Endometrial microvascular endothelial cells (primary cell): ENCODE data around the gene NDOR1. TPM values are rescaled to one million over a fixed set of nuclear protein-coding genes. Genes with fewer than 3 reads are reported as not detected.

Experiments
- in situ Hi-C: cut with HindIII; loops from 2 replicates; pipeline ENCODE4 v1.10.0; 2017; ENCODE audit warnings: low sequenced_read_pairs, low pct_unique_long_range_greater_than_20kb; ENCODE audit errors: inconsistent ontology term
- total RNA-seq: library from RNA; depleted of rRNA; stranded (reverse); fragments of >200 nt; gene quantifications from one replicate; pipeline ENCODE4 v1.2.3, GENCODE V29; 2015; ENCODE audit errors: inconsistent ontology term

Gene NDOR1
- total RNA-seq, 1 donor from 2014 or later: 19.6 TPM

DNA sequence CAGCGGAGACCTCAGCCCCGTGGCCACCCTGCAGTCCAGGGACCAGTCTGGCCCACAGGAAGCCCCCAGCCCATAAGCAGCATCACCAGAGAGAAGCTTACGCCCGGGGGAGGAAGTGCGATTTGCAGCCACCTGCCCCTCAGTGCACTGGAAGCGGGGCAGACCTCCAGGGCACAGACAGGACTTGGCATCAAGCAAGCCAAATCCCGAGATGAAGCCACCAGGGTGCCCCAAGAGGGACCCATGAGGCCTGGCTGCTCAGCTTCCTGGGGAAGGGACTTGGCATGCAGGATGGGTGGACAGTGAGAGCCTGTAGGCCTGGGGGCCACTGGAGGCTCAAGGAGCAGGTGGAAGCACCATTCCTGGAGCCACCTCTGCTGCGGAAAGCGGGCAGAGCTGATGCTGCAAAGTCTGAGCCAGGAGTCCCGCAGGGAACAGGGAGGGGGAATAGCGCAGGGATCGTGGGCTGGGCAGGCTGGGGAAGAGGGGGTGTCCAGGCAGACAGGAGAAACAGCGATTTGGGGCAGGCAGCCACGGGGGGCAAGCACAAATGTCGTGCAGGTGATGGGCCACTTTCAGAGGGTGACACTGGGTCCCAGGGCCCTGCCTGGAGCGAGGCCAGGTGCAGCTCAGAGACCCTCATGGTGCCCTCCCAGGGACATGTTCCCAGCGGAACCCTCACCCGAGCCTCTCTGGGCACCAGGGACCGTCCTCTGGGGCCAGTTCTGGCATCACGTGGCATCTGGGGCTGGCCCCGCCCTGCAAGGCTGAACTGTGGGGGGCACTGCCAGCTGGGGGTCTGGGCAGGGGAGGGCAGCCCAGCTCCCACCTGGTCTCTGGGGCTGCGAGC, 38.9 kb upstream of the NDOR1 start:
- in situ Hi-C loops: loop anchor here (25.0 kb wide), 1 partner anchor 229 kb away; the partner anchor contains the start of genes C8G and FBXW5

DNA sequence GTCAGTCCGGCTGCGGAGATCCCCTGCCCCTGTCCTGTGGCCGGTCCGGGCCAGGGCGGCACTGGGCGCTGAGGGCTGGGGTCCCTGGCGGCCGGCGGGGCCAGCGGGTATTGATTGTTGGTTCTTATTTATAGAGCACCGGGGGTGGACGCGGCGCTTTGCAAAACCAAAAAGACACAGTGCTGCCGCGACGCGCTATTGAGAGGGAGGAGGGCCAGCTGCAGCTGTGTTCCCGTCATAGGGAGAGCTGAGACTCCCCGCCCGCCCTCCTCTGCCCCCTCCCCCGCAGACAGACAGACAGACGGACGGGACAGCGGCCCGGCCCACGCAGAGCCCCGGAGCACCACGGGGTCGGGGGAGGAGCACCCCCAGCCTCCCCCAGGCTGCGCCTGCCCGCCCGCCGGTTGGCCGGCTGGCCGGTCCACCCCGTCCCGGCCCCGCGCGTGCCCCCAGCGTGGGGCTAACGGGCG, 38.2 kb upstream of the NDOR1 start:
- in situ Hi-C loops: loop anchor here (25.0 kb wide), 1 partner anchor 230 kb away; the partner anchor contains the start of genes C8G and FBXW5

DNA sequence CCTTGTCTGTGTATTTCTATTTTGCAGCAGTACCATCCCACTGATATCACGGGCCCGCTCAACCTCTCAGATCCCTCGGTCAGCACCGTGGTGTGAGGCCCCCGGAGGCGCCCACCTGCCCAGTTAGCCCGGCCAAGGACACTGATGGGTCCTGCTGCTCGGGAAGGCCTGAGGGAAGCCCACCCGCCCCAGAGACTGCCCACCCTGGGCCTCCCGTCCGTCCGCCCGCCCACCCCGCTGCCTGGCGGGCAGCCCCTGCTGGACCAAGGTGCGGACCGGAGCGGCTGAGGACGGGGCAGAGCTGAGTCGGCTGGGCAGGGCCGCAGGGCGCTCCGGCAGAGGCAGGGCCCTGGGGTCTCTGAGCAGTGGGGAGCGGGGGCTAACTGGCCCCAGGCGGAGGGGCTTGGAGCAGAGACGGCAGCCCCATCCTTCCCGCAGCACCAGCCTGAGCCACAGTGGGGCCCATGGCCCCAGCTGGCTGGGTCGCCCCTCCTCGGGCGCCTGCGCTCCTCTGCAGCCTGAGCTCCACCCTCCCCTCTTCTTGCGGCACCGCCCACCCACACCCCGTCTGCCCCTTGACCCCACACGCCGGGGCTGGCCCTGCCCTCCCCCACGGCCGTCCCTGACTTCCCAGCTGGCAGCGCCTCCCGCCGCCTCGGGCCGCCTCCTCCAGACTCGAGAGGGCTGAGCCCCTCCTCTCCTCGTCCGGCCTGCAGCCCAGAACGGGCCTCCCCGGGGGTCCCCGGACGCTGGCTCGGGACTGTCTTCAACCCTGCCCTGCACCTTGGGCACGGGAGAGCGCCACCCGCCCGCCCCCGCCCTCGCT, 37.5 kb upstream of the NDOR1 start:
- in situ Hi-C loops: loop anchor here (25.0 kb wide), 1 partner anchor 231 kb away; the partner anchor contains the start of genes C8G and FBXW5

DNA sequence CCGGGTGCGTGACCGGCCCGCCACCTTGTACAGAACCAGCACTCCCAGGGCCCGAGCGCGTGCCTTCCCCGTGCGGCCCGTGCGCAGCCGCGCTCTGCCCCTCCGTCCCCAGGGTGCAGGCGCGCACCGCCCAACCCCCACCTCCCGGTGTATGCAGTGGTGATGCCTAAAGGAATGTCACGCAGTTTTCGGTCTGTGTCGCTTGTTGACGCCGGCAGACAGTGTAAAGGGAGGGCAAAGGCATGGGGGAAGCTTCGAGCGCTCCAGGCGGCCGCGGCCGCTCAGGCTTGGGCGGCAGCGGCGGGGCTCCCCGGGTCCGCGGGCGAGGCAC, 37.0 kb upstream of the NDOR1 start:
- in situ Hi-C loops: loop anchor here (25.0 kb wide), 1 partner anchor 231 kb away; the partner anchor contains the start of genes C8G and FBXW5

DNA sequence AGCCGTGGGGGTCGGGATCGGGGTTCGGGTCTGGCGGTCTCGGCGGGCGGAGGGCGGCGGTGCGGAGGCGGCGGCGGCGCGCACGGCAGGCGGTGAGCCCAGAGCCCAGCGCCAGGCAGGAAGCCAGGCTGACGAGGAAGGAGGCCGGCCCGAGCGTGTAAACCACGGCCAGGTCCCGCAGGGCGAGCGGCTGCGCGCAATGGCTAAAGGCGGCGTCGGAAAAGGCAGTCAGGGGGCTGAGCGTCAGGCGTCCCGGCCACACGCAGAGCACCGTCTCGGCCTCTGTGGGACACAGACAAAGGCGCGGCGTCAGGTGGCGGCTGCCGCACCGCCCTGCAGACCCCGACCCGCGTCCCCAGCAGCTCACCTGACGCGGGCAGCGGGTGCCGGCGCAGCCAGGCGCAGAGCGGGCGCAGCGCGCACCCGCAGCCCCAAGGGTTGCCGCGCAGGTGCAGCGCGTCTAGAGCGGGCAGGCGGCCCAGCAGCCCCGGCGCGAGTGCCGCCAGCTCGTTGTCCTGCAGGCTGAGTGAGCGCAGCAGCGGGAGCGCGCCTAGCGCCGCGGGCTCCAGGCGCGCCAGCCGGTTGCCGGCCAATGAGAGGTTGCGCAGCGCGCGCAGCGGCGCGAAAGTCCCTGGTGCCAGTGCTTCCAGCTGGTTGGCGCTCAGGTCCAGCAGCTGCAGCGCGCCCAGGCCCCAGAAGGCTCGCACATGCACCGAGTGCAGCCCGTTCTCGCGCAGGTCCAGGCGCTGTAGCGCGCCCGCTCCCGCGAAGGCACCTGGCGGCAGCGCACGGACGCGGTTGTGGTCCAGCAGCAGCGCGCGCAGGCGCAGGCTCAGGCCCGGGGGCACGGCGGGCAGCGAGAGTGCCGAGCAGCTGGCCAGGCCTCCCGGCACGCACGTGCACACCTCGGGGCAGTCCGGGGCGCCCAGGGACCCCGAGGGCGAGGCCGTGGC, 36.3 kb upstream of the NDOR1 start:
- in situ Hi-C loops: loop anchor here (25.0 kb wide), 1 partner anchor 232 kb away; the partner anchor contains the start of genes C8G and FBXW5

DNA sequence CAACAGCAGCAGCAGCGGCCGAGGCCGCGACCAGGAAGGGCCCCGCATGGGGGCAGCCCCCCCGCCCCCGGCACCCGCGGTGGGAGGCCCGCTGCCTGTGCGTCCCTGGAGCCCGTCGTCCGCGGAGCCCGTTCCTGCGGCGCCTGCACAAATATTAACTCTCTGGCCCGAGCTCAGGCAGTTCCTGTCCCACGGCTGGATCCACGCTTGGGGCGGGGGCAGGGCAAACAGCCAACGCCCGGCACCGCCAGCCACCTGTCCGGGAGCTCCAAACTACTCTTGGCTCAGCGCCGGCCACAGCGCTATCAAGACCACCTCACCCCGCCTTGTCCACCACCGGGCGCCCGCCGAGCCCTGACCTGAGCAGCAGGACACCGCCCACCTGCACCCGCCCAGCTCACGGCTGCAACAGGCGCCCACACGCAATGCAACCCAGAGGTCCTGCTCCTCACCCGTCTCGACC, 35.6 kb upstream of the NDOR1 start, which contains the start of gene LRRC26:
TSS of gene LRRC26 (minus strand) at position 156 of the 463 bp plus-strand sequence. CDS start at position 48, 108 bp downstream.
- in situ Hi-C loops: loop anchor here (25.0 kb wide), 1 partner anchor 233 kb away; the partner anchor contains the start of genes C8G and FBXW5

DNA sequence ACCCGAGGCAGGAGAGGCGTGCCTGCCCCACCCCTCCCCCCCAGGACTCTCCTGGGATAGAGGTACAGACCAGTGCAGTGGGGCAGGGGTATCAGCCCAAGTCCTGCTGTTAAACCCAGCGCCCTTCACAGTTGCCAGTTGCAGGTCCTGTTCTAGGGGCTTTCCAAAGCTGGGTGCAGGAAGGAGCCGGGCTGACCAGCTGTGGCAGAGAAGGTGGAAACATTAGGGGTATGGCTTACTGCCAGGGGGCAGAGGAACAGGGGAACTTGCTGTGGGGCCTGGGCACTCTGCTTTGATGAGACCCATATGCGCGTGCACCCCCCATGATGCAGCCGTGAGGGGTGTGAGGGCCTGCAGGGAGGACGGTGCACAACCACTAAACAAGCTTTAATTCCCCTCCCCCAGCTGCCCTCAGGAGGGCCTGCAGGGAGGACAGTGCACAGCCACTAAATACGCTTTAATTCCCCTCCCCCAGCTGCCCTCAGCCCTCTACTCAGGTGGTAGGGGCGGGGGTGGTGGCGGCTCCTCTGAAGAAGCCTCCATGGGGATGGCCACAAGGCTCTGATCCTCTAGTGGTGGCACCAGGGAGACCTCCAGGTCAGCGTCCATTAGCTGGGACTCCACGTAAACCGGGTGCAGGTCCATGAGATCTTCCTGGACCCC, 34.9 kb upstream of the NDOR1 start:
- in situ Hi-C loops: loop anchor here (25.0 kb wide), 1 partner anchor 233 kb away; the partner anchor contains the start of genes C8G and FBXW5

DNA sequence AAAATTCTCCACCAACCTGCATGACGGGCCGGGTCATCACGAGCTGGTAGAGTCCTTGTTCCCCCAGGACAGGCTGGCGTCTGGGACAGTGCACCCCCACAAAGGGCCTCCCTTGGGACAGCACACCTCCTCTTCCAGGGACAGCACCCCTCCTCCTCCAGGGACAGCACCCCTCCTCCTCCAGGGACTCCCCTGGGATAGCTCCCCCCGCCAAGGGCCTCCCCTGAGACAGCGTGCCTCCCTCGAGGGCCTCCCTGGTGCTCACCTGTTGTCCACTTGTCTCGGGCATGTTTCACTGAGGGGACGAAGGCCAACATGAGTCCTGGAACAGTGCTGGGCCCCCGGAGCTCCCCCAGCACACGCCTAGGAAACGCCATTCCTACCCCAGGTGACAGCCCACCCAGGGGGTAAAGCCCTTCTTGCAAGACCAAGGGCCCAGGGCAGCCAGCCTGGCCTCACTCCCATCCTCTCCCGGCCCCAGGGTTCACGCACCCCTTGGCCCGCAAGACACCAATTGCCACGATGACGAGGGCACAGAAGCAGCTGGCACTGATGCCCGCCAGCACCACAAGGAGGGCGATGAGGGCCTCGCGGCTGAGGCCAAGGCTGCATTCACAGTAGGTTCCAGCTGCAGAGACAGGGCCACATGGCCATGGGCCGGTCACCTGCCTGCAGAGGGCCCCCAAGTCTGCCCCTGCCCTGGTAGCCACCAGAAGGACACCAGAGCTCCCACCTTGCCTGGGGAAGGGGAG, 34.2 kb upstream of the NDOR1 start:
- in situ Hi-C loops: loop anchor here (25.0 kb wide), 1 partner anchor 234 kb away; the partner anchor contains the start of genes C8G and FBXW5

DNA sequence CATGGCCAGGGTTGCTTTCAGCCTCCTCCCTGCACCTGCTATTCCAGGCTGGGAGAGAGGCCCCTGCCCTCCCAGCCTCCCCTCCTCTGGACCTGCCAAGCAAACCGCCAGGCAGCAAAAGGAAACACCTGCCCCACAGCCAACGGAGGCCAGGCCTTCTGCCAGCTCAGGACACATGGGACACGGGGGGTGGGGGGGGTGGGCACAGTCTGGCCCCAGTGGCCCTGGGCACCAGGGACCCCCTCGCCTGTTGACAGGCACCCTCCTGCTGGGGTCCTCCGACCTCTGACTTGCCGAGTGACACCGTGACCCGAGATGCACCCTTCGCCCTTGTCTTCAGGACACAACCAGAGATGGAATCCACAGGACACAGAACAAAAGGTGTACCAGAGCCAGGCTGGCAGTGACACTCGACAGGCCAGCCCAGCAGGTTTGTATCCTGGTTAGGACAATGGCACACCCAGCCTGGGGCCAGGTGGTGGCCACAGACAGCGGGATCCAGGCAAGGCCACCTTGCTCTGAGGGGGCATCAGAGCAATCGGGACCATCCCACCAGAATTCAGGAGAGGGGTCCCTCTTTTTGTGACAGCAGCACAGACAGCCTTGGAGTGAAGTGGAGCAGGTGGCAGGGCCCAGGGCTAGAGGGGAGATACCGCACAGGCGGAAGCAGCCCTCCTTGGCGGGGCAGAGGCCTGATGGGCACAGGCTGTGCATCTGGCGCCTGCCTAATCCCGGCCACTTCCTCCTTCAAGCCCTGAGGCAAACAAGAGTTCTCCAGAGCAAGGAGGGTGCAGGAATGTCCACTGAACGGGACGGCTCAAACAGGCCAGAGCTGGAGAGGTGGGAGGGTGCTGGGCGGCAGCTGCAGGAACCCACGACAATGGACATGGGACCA, 32.4 kb upstream of the NDOR1 start:
- in situ Hi-C loops: loop anchor here (25.0 kb wide), 1 partner anchor 236 kb away; the partner anchor contains the start of genes C8G and FBXW5

DNA sequence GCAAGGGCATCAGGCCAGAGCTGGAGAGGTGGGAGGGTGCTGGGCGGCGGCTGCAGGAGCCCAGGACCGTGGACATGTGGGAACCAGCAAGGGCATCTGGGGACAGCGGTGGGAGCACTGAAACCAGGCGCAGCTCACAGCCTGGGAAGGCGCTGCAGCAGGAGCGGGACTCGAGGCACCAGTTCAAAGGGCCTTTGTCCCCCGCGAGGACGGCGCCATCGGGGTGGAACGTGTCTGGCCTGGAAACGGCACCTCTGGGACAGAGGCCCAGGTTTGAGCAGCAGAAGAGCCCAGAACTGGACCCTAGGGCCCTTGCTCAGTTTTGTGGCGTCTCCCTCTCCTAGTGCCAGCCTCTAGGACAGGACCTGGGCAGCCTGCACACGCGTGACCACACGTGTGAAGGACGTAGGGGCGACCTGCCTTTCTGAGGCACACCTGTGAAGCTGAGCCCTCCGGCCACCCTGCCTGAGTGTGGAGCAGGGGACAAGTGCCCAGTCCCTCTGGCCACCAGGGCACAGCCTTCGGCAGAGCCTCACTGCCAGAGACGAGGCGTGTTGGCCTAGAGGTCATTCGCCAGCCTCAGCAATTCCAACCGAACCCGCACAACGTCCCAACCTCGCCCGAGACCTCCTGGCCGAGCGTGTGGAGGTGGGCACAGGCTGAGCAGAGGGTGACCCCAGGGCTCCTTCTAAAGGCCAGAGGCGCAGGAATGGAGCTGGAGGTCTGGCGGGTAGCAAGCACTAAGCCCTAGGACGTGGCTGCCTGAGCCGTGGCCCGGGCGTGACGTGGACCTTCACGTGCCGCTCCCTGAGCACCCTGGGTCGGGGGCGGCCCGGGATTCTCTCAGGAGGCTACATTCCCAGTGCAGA, 31.5 kb upstream of the NDOR1 start:
- in situ Hi-C loops: loop anchor here (25.0 kb wide), 1 partner anchor 237 kb away; the partner anchor contains the start of genes C8G and FBXW5

DNA sequence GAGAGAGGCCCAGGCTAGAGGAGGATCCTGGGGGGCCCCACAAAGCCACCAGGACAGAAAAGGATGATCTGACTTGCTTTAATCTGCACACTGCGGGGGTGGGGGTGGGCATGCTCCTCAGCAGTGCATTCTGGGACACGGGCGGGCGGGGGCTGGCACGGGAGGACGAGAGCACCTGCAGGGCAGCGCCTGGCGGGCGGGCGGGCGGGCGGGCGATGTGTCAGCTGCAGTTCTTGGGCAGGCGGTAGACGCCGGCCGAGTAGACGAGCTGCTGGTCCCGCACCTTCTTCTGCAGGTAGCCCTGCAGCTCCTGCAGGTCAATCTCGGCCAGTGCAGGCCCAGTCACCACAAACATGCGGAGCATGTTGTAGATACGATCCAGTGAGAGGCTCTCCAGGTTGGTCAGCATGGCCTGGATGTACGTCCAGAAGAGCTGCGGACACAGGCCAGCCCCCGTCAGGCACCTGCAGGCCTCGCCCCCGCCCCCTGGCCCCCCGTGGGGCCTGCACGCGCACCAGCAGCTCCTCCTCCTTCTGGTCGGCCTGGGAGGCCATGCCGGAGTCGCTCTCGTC, 30.7 kb upstream of the NDOR1 start:
- in situ Hi-C loops: loop anchor here (25.0 kb wide), 1 partner anchor 238 kb away; the partner anchor contains the start of genes C8G and FBXW5

DNA sequence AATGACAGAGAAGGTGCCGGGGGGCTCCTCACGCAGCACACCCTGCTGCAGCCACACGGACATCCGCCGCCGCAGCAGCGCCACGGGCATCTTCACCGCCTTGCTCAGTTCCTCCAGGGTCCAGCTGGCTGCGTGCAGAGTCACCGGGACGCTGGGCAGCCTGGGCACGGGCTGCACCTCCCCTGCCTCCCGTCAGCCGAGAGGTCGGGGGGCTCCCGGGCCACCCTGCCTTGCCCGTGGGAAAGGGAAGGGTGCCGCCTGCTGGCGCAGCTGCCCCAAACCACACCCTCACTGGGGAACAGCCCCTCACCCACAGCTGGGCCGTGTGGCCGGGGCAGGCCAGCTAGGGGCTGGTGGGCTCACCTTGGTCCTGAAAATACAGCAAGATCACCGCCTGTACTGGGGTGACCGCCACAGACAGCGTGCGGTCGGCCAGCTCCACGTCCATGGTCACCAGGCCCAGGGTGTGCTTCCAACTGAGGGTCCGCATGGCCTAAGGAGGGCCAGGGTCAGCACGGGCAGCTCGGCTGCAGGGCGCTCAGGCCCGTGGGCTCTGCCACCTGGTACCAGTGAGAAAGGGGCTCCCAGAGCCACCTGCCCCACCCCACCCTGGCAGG, 30.0 kb upstream of the NDOR1 start:
- in situ Hi-C loops: no loop called here

DNA sequence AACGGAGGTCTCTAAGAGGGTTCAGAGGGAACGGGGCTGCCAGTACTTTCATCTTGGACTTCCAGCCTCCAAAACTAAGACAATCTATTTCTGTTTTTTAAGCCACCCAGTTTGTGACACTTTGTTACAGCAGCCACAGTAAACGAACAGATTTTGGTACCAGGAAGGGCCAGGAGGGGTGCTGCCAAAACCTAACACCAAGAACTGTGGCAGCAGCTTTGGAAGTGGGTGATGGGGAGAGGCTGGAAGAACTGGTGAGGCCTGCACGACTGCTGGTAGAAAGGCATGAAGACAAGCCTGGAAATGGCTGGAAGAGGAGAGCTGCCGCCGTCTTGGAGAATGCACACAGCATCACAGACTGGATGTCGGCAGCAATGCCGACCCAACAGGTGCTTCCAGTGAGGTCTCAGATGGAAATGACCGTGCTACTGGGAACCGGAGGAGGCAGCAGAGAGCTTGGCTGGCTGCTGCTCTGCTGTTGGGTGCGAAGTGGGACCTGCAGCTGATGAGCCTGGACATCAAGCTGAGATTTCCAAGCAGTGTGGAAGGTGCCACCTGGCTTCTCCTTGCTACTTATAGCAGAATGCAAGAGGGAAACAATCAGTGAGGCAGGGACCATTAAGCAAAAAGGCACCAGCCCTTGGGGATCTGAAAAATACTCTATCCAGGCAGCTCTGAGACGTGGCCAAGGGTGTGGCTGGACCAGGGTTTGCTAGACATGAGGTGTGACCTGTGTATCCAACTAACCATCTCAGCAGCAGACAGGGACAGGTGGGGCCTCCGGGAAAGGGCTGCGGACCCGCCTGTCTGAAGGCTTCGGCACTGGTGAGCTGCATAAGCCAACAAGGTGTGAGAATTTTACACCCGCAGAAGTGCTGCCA, 29.0 kb upstream of the NDOR1 start:
- in situ Hi-C loops: no loop called here
